ENCODE results near the gene BLMH. TPM values are rescaled to one million over a fixed set of nuclear protein-coding genes. Genes with fewer than 3 reads are reported as not detected.
A peak's percentile ranks its signal among the peaks of the same experiment; 100 is the strongest.

BLMH gene
- total and polyA plus RNA-seq, 9 of the 15 experiments (the other 6 are each of a cell fraction or from before 2014, with no cell fraction given): 26.0 to 118 (median 67.3) TPM

DNA sequence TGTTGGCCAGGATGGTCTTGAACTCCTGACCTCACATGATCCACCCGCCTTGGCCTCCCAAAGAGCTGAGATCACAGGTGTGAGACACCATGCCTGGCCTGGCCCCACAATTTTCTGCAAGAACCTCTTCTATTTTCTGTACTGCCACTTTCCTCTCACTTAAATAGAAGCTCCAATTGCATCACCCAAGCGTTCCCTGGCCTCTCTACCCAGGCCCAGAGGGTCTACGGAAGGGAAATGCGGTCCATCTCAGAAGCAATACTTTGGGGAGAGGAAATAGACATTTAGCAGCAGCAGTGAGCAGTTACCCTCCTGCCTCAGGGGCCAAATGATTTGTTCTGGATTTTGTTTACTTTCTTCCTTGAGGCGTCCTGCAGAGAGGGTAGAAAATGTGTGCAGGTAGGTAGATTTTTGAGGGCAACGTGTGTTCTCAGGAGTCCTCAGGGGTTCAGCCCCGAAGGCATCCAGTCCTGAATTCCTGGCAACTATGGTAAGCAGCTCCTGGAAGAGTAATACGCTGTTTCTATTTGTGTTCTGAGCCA is 67.3 kb downstream of the BLMH start:
- no peak overlapping the region for H3K4me2 ChIP-seq (ENCODE audit: insufficient read depth, low read length)
- ATAC-seq (no peak), DNase-seq (ENCODE audit: extremely low read depth in 1 of 4, low spot score in 3 of 4) (no peak), FAIRE-seq (no peak)
- H3K4me3 ChIP-seq: no peak overlapping the region
- BruUV-seq (replicated peaks): no TSS peak
- TF ChIP-seq NR1H2 (CRISPR knock-in tag; IDR thresholded peaks at IDR 0.05): no peak
- TF ChIP-seq, protein P1, sequence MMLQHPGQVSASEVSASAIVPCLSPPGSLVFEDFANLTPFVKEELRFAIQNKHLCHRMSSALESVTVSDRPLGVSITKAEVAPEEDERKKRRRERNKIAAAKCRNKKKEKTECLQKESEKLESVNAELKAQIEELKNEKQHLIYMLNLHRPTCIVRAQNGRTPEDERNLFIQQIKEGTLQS (IDR thresholded peaks at IDR 0.05): peak; percentile 32; the same call in 1 of the 2 replicates
- TF ChIP-seq, protein P1 (CRISPR knock-in tag; conservative IDR thresholded peaks at IDR 0.05): no peak
- in situ Hi-C loops (cut with MboI) (no loop called here), intact Hi-C loops (cut with micrococcal nuclease) (no loop called here)
- H3K9me3 ChIP-seq (replicated peaks; ENCODE audit: control insufficient read depth, insufficient read depth, low read depth, low read length): no peaks in the 10 kb centered on the region
- H3K27me3 ChIP-seq (ENCODE audit: control insufficient read depth in 2 of 2, insufficient read depth in 2 of 2, low read length in 2 of 2): peaks cover 9 to 15% of the 10 kb centered on the region in 2 experiments
- 29% methylated on average over 8 of the region's 8 CpGs for WGBS (ENCODE audit: insufficient coverage, low coverage, missing lambda C conversion rate)
- no peak overlapping the region for H2AFZ ChIP-seq (ENCODE audit: low read depth, low read length)
- no peak overlapping the region for H3K27ac ChIP-seq (ENCODE audit: extremely low read depth, low read depth, low read length)
- no peaks in the 10 kb centered on the region for H3K36me3 ChIP-seq (ENCODE audit: control insufficient read depth, insufficient read depth, low read length)
- H3K79me2 ChIP-seq (ENCODE audit: control insufficient read depth, insufficient read depth, low read length): no peaks in the 10 kb centered on the region
- ChIA-PET POLR2A (no interaction called here), CTCF (ENCODE audit: low intra/inter-chr PET ratio) (no interaction called here)
- H3K9ac ChIP-seq (ENCODE audit: insufficient read depth in 1 of 2, low read depth in 2 of 2, low read length in 2 of 2): no peak overlapping the region
- H3K9me1 ChIP-seq (ENCODE audit: control insufficient read depth, insufficient read depth, low read length): no peaks in the 10 kb centered on the region
- H3K4me1 ChIP-seq (replicated peaks in 1 of 2; ENCODE audit: control insufficient read depth in 2 of 2, insufficient read depth in 2 of 2, low read length in 2 of 2): peaks cover 8 to 12% of the 10 kb centered on the region in 2 experiments; a peak in 4 of 5 replicates
- no peaks in the 10 kb centered on the region for H4K20me1 ChIP-seq (replicated peaks; ENCODE audit: control insufficient read depth, insufficient read depth, low read length)

DNA sequence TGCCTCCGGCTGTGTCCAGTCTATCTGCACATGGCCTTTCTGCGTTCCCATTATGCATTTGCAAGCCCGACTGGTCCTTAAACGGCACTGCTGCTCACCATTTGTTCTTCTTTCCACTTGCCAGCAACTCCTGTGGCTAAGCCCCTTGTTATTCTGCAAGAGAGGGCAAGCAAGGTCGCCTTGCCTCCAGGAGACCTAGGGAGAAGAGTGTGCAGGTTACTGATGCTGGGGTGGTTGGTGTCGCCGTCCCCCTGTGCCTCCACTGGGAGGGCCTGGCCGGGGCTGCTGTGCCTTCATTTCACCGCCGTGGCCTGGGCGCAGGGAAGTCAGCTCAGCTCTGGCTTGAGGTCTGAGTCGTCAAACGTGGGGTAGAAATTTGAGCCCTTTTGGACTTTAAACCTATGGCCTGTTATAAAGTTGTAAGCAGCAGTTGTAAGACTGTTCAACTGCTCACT is 69.0 kb downstream of the BLMH start:
- CTCF ChIA-PET (ENCODE audit: low intra/inter-chr PET ratio): interaction anchor here (0.6 kb wide), 1 partner anchor 48 kb away, joined by 3 read pairs; no protein-coding TSS in a partner anchor
- intact Hi-C loops (cut with micrococcal nuclease) (no loop called here), in situ Hi-C loops (cut with MboI) (no loop called here)
- no peak for FAIRE-seq
- H3K4me3 ChIP-seq: no peak overlapping the region
- no peak for ATAC-seq
- H2AFZ ChIP-seq (ENCODE audit: low read depth, low read length): 0 out of 2 replicates have a peak overlapping the region, but pooled peaks have one; percentile 4
- 52% methylated on average over 12 of the region's 13 CpGs for WGBS (ENCODE audit: insufficient coverage, low coverage, missing lambda C conversion rate)
- H3K9ac ChIP-seq (ENCODE audit: insufficient read depth in 1 of 2, low read depth in 2 of 2, low read length in 2 of 2): no peak overlapping the region
- no peaks in the 10 kb centered on the region for H3K9me3 ChIP-seq (replicated peaks; ENCODE audit: control insufficient read depth, insufficient read depth, low read depth, low read length)
- POLR2A ChIA-PET: interaction anchor here (0.7 to 1.3 kb wide), 4 partner anchors 9 to 104 kb away, joined by 3 to 12 read pairs (median 3); no protein-coding TSS in a partner anchor
- H4K20me1 ChIP-seq (replicated peaks; ENCODE audit: control insufficient read depth, insufficient read depth, low read length): no peaks in the 10 kb centered on the region
- H3K4me1 ChIP-seq (replicated peaks in 1 of 2; ENCODE audit: control insufficient read depth in 2 of 2, insufficient read depth in 2 of 2, low read length in 2 of 2): peaks cover 14 to 16% of the 10 kb centered on the region in 2 experiments; a peak in 4 of 5 replicates
- no peaks in the 10 kb centered on the region for H3K79me2 ChIP-seq (ENCODE audit: control insufficient read depth, insufficient read depth, low read length)
- no peak overlapping the region for H3K27ac ChIP-seq (ENCODE audit: extremely low read depth, low read depth, low read length)
- BruUV-seq (replicated peaks): no TSS peak
- no peak for DNase-seq (ENCODE audit: extremely low read depth in 1 of 4, low spot score in 3 of 4)
- peaks cover 2 to 5% of the 10 kb centered on the region in 2 experiments; a peak in 3 of 5 replicates for H3K27me3 ChIP-seq (ENCODE audit: control insufficient read depth in 2 of 2, insufficient read depth in 2 of 2, low read length in 2 of 2)
- no peak overlapping the region for H3K4me2 ChIP-seq (ENCODE audit: insufficient read depth, low read length)
- no peaks in the 10 kb centered on the region for H3K36me3 ChIP-seq (ENCODE audit: control insufficient read depth, insufficient read depth, low read length)
- no peaks in the 10 kb centered on the region for H3K9me1 ChIP-seq (ENCODE audit: control insufficient read depth, insufficient read depth, low read length)
- TF ChIP-seq, protein P2, sequence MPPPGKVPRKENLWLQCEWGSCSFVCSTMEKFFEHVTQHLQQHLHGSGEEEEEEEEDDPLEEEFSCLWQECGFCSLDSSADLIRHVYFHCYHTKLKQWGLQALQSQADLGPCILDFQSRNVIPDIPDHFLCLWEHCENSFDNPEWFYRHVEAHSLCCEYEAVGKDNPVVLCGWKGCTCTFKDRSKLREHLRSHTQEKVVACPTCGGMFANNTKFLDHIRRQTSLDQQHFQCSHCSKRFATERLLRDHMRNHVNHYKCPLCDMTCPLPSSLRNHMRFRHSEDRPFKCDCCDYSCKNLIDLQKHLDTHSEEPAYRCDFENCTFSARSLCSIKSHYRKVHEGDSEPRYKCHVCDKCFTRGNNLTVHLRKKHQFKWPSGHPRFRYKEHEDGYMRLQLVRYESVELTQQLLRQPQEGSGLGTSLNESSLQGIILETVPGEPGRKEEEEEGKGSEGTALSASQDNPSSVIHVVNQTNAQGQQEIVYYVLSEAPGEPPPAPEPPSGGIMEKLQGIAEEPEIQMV (tag; conservative IDR thresholded peaks at IDR 0.05; ENCODE audit: low read depth): no peak
- TF ChIP-seq, protein P3, sequence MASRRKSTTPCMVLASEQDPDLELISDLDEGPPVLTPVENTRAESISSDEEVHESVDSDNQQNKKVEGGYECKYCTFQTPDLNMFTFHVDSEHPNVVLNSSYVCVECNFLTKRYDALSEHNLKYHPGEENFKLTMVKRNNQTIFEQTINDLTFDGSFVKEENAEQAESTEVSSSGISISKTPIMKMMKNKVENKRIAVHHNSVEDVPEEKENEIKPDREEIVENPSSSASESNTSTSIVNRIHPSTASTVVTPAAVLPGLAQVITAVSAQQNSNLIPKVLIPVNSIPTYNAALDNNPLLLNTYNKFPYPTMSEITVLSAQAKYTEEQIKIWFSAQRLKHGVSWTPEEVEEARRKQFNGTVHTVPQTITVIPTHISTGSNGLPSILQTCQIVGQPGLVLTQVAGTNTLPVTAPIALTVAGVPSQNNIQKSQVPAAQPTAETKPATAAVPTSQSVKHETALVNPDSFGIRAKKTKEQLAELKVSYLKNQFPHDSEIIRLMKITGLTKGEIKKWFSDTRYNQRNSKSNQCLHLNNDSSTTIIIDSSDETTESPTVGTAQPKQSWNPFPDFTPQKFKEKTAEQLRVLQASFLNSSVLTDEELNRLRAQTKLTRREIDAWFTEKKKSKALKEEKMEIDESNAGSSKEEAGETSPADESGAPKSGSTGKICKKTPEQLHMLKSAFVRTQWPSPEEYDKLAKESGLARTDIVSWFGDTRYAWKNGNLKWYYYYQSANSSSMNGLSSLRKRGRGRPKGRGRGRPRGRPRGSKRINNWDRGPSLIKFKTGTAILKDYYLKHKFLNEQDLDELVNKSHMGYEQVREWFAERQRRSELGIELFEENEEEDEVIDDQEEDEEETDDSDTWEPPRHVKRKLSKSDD (conservative IDR thresholded peaks at IDR 0.05; ENCODE audit: low read length): no peak
- TF ChIP-seq TAF15 (IDR thresholded peaks at IDR 0.05; ENCODE audit: low read depth, low read length) (no peak), POLR2G (IDR thresholded peaks at IDR 0.05; ENCODE audit: low read depth, low read length) (no peak), NFIX (CRISPR knock-in tag; IDR thresholded peaks at IDR 0.05; ENCODE audit: low read depth) (no peak)

Data from K562 (cell line).